ENCODE data around the gene CDH23.

DNA sequence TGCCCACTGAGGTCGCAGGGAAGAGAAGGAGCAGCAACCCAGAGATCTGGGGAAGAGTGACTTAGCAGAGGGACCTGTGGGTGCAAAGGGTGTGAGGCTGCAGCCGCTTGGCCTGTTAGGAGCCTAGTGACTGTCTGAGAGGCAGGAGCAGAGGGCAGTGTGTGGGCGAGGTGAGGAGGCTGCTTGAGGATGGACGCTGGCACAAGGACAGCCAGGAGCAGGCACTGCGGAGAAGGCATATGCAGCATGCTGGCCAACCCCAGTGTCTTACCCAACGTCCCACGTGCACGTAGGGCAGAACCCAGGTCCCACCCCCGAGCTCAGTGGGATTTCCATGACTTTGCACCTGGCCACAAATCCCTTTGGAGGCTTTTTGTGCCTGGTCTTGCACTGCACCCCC lies 268.7 kb downstream of the CDH23 start:
- no peak for TF ChIP-seq POLR2A (IDR thresholded peaks at IDR 0.05)
- TF ChIP-seq, protein P1, sequence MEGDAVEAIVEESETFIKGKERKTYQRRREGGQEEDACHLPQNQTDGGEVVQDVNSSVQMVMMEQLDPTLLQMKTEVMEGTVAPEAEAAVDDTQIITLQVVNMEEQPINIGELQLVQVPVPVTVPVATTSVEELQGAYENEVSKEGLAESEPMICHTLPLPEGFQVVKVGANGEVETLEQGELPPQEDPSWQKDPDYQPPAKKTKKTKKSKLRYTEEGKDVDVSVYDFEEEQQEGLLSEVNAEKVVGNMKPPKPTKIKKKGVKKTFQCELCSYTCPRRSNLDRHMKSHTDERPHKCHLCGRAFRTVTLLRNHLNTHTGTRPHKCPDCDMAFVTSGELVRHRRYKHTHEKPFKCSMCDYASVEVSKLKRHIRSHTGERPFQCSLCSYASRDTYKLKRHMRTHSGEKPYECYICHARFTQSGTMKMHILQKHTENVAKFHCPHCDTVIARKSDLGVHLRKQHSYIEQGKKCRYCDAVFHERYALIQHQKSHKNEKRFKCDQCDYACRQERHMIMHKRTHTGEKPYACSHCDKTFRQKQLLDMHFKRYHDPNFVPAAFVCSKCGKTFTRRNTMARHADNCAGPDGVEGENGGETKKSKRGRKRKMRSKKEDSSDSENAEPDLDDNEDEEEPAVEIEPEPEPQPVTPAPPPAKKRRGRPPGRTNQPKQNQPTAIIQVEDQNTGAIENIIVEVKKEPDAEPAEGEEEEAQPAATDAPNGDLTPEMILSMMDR (IDR thresholded peaks at IDR 0.05): no peak

Measured in vagina (tissue), 2 donors.